Lung (tissue), 12 donors: ENCODE data around the gene FBXO10. TPM values are rescaled to one million over a fixed set of nuclear protein-coding genes. Genes with fewer than 3 reads are reported as not detected.

Source experiments
- ATAC-seq: fragments of 200-7000 bp; cut with Tn5 transposase; one replicate; pipeline ENCODE4 v1.9.1; 2020; ENCODE audit warnings: moderate number of reproducible peaks; ENCODE audit not compliant: insufficient read depth, low FRiP score
- DNase-seq, 3 donors: peaks; one replicate each; pipeline ENCODE4 v3.0.0-alpha.2; 2013 to 2017
- H3K27ac ChIP-seq, 2 donors: one replicate each; pipeline ENCODE4 v1.5.1; 2013; ENCODE audit warnings: mild to moderate bottlenecking in 2 of 2, moderate library complexity in 2 of 2, control low read depth in 1 of 2, inconsistent platforms in 1 of 2, low read depth in 1 of 2, low read length in 1 of 2
- H3K27me3 ChIP-seq, 3 donors: one replicate each; pipeline ENCODE4 v1.5.1; 2013; ENCODE audit warnings: low read length in 2 of 3; ENCODE audit not compliant: control insufficient read depth in 3 of 3, insufficient read depth in 3 of 3
- H3K36me3 ChIP-seq, 4 donors: one replicate each; pipeline ENCODE4 v1.5.1; 2013; ENCODE audit warnings: low read length in 4 of 4, mild to moderate bottlenecking in 1 of 4, moderate library complexity in 1 of 4; ENCODE audit not compliant: control insufficient read depth in 4 of 4, insufficient read depth in 4 of 4
- H3K4me1 ChIP-seq, 5 donors: one replicate each; pipeline ENCODE4 v1.5.1; 2013; ENCODE audit warnings: low read length in 5 of 5, mild to moderate bottlenecking in 2 of 5, moderate library complexity in 1 of 5; ENCODE audit not compliant: control insufficient read depth in 5 of 5, insufficient read depth in 5 of 5
- H3K4me3 ChIP-seq: one replicate; pipeline ENCODE4 v1.5.1; 2013; ENCODE audit warnings: mild to moderate bottlenecking, control low read depth, moderate library complexity
- H3K9ac ChIP-seq, 2 donors: one replicate each; pipeline ENCODE4 v1.5.1; 2013; ENCODE audit warnings: low read length in 2 of 2, control low read depth in 1 of 2; ENCODE audit not compliant: insufficient read depth in 1 of 2
- H3K9me3 ChIP-seq, 4 donors: one replicate each; pipeline ENCODE4 v1.5.1; 2013; ENCODE audit warnings: low read length in 3 of 4, mild to moderate bottlenecking in 1 of 4, moderate library complexity in 1 of 4; ENCODE audit not compliant: control insufficient read depth in 4 of 4, insufficient read depth in 3 of 4
- CTCF ChIP-seq: IDR thresholded peaks from 2 replicates; pipeline ENCODE4 v1.5.1; 2012; ENCODE audit warnings: mild to moderate bottlenecking; ENCODE audit errors: control extremely low read depth, extremely low read depth
- WGBS, 2 donors: extraction: QIAGEN DNeasy Blood & Tissue Kit; methylation state at CpG; one replicate each; pipeline ENCODE4 v1.1.7; 2013; 5-methylcytosine and 5-hydroxymethylcytosine counted together
- polyA plus RNA-seq, 2 donors: library from polyadenylated mRNA; stranded (reverse); fragments of 200-250 nt; gene quantifications; one replicate each; pipeline ENCODE4 v1.2.1, GENCODE V29; 2013
- total RNA-seq, 2 donors: library from RNA; depleted of rRNA in 1 of 2; stranded (reverse); fragments of >200 nt in 1 of 2; gene quantifications; one replicate each; pipeline ENCODE4 v1.2.1, GENCODE V29; 2014 to 2021
- donor health status: control.
- donor health status: control.
- donor health status: Bipolar disorder and iron deficiency.
- donor health status: healthy.
- donor health status: DM: yes; HTN: yes; CAD: no.

FBXO10 gene
- total and polyA plus RNA-seq, 4 donors, result 2.6 to 6.3 (median 4.0) TPM

DNA sequence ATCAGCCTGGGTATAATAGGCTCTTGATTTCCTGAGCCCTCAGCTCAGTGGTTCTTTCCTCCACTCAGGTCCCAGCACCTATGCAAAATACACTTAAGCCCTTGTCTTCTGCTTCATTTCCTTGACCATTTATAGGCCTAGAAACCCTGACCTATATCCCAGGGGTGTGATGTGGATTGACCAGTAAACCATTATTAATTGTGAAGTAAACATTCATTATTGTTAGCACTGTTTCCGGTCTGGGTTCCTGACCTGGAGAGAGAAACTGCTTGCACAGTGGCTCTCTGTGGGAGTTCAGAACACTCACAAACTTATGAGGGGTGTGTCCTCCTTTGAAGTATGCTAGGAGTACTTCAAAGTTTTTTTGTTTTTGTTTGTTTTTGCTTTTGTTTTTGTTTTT is 35.8 kb upstream of the FBXO10 start:
- TF ChIP-seq CTCF, result no peak
- no peak overlapping the region for H3K27ac ChIP-seq
- 58 to 77% methylated on average over 1 of the region's 1 CpG for WGBS, 2 donors
- no peaks in the 10 kb centered on the region for H3K36me3 ChIP-seq
- DNase-seq, result no peak
- H3K4me1 ChIP-seq, result no peaks in the 10 kb centered on the region
- H3K9me3 ChIP-seq, result no peaks in the 10 kb centered on the region
- no peak for ATAC-seq
- H3K27me3 ChIP-seq, result peaks cover 0 to 13% (median 0%) of the 10 kb centered on the region in 3 donors
- H3K4me3 ChIP-seq, result no peak overlapping the region
- no peak overlapping the region for H3K9ac ChIP-seq

DNA sequence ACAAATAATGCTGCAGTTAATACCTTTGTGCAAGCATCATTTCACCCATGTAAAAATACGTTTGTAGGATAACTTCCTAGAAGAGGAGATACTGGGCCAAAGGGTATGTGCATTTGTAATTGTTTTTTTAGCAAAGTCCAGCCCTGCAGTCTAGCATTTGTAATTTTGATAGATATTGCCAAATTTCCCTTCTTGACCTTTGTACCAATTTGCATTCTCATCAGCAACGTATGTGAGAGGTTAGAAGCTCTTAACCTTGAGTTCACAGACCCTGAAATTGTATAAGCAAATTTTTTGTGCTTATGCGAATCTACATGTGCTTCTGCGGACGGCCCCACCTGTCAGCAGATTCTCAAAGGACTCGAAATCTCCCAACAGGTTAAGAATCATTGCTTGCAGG is 34.8 kb upstream of the FBXO10 start:
- Histone ChIP-seq H3K36me3 (no peaks in the 10 kb centered on the region), H3K9me3 (no peaks in the 10 kb centered on the region), H3K4me3 (no peak overlapping the region), H3K4me1 (no peaks in the 10 kb centered on the region), H3K27me3 (peaks cover 0 to 19% (median 0%) of the 10 kb centered on the region in 3 donors), H3K27ac (no peak overlapping the region), H3K9ac (no peak overlapping the region)
- no peak for DNase-seq
- WGBS, 2 donors, result 69 to 83% methylated on average over 6 of the region's 6 CpGs
- no peak for TF ChIP-seq CTCF
- no peak for ATAC-seq

GRCh38 chr9:37609735-37610397 is 33.7 kb upstream of the FBXO10 start:
- Histone ChIP-seq H3K9ac (no peak overlapping the region), H3K27me3 (peaks cover 0 to 22% (median 3%) of the 10 kb centered on the region in 3 donors), H3K36me3 (no peaks in the 10 kb centered on the region), H3K9me3 (no peaks in the 10 kb centered on the region), H3K4me3 (no peak overlapping the region), H3K27ac (no peak overlapping the region), H3K4me1 (no peaks in the 10 kb centered on the region)
- TF ChIP-seq CTCF, result no peak
- DNase-seq (no peak), ATAC-seq (no peak)
- whole genome bisulfite sequencing, 2 donors, result 69 to 82% methylated on average over 6 of the region's 6 CpGs

DNA sequence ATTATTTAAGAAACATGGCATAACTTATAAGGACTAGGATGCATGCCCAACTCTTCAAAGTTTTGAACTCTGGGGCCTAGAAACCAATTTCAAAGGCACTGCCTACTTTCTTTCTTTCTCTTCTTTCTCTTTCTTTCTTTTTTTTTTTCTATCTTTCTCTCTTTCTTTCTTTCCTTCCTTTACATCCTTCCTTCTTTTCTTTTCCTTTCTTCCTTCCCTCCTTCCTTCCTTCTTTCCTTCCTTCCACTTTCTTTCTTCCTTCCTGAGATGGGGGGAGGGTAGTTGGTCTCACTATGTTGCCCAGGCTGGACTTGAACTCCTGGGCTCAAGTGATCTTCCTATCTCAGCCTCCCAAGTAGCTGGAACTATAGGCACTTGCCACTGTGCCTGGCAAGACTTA is 32.1 kb upstream of the FBXO10 start:
- no peak overlapping the region for H3K27ac ChIP-seq
- no peak overlapping the region for H3K9ac ChIP-seq

More for the DNA sequence above, 32.1 kb upstream of the FBXO10 start:
- H3K27me3 ChIP-seq, result peaks cover 0 to 13% (median 3%) of the 10 kb centered on the region in 3 donors
- no peak for ATAC-seq
- H3K4me3 ChIP-seq, result no peak overlapping the region
- no peaks in the 10 kb centered on the region for H3K4me1 ChIP-seq
- TF ChIP-seq CTCF, result no peak
- H3K9me3 ChIP-seq, result no peaks in the 10 kb centered on the region
- DNase-seq, result no peak
- H3K36me3 ChIP-seq, result no peaks in the 10 kb centered on the region
